AG04449 (cell line): ENCODE measurements around the gene DCAF8.

ENCODE experiments used
- CTCF ChIA-PET: fragments of 350-600 bp; formaldehyde crosslinking; extraction: SDS; loops from one replicate; lab custom pipeline; 2021; ENCODE audit warnings: antibody characterized with exemption; lab: Yijun Ruan, JAX
- POLR2A ChIA-PET: fragments of 400-600, 350-600 bp; formaldehyde crosslinking; extraction: SDS; loops from one replicate; lab custom pipeline; 2020; ENCODE audit warnings: antibody characterized with exemption, inconsistent platforms; lab: Yijun Ruan, JAX
- DNase-seq: peaks from one replicate; pipeline ENCODE4 v3.0.0-alpha.2; 2010; ENCODE audit warnings: low read depth, low spot score
- H3K4me3 ChIP-seq: 2 replicates; pipeline ENCODE4 v1.5.1; 2011; ENCODE audit warnings: low read depth, mild to moderate bottlenecking, control low read depth, low read length
- TF ChIP-seq, protein P1 (sequence below): IDR thresholded peaks from one replicate; pipeline ENCODE4 v1.5.1; 2011; ENCODE audit warnings: mild to moderate bottlenecking, moderate library complexity, low read length, control low read depth, inconsistent platforms; ENCODE audit not compliant: insufficient read depth; ENCODE audit errors: missing control alignments

Gene DCAF8

DNA sequence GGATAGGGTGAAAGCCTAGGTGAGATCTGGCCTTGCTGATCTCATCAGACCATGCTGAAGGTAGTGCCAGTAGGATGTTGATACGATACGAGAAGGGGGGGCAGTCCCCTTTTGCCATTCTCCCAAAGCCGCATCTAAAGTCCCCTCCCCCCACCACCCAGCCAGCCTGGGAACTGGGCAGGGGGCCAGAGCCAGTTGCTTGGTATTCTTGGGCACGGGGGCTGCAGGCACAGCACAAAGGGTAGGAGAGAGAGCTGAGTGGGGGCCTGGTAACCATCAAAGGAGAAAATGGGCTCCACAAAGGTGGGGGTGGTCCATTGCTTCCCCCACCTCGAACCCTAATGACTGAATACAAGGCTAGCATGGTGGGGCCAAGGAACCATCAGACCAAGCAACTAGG is 51.8 kb downstream of the DCAF8 start:
- TF ChIP-seq, protein P1, sequence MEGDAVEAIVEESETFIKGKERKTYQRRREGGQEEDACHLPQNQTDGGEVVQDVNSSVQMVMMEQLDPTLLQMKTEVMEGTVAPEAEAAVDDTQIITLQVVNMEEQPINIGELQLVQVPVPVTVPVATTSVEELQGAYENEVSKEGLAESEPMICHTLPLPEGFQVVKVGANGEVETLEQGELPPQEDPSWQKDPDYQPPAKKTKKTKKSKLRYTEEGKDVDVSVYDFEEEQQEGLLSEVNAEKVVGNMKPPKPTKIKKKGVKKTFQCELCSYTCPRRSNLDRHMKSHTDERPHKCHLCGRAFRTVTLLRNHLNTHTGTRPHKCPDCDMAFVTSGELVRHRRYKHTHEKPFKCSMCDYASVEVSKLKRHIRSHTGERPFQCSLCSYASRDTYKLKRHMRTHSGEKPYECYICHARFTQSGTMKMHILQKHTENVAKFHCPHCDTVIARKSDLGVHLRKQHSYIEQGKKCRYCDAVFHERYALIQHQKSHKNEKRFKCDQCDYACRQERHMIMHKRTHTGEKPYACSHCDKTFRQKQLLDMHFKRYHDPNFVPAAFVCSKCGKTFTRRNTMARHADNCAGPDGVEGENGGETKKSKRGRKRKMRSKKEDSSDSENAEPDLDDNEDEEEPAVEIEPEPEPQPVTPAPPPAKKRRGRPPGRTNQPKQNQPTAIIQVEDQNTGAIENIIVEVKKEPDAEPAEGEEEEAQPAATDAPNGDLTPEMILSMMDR, result no peak
- CTCF ChIA-PET, result interaction anchor here (0.9 to 11.7 kb wide), 7 partner anchors 9 to 125 kb away, joined by 3 to 214 read pairs (median 5); partner anchors contain the start of gene CASQ1
- POLR2A ChIA-PET, result interaction anchor here (7.3 kb wide), 1 partner anchor 9 kb away, joined by 34 read pairs; no protein-coding TSS in a partner anchor
- no peak overlapping the region for H3K4me3 ChIP-seq
- DNase-seq, result no peak

DNA sequence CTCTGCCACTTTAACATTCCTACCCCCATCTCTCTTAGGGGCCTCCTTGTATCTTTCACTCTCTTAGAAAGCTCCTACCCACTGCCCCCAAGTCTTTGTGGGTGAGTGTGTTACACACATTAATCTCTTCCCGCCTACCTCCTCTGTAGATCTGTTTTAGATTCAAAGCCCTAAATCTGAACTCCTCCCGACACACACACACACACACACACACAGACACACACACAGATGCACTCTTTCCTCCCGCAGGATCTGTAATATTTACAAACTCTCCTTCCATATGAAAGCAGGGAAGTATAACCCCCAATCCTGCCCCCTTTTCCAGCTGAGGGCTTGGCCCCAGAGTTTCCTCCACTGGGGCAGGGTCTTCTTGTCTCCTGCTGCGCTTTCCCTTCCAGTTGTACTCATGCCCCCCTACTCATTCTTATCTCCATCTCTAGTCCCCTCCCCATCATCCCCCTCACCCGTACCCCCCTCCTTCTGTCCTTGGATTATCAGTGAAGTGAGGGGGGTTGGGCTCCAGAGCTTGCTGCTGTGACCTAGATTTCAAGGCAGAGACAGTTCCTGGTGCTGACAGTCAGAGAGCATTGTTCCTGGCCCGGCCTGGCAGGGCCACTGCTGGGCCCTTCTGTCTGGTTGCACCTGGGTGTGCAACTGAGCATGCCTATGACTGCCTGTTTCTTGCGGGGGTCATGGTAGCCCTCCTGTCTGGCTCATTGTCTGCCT is 52.9 kb downstream of the DCAF8 start:
- TF ChIP-seq, protein P1, result no peak
- ChIA-PET POLR2A (interaction anchor here (0.6 to 7.3 kb wide), 4 partner anchors 10 to 150 kb away, joined by 3 to 34 read pairs (median 4); no protein-coding TSS in a partner anchor), CTCF (interaction anchor here (1.2 to 11.7 kb wide), 6 partner anchors 11 to 124 kb away, joined by 3 to 214 read pairs (median 34); partner anchors contain the start of gene CASQ1)
- DNase-seq, result no peak
- no peak overlapping the region for H3K4me3 ChIP-seq

DNA sequence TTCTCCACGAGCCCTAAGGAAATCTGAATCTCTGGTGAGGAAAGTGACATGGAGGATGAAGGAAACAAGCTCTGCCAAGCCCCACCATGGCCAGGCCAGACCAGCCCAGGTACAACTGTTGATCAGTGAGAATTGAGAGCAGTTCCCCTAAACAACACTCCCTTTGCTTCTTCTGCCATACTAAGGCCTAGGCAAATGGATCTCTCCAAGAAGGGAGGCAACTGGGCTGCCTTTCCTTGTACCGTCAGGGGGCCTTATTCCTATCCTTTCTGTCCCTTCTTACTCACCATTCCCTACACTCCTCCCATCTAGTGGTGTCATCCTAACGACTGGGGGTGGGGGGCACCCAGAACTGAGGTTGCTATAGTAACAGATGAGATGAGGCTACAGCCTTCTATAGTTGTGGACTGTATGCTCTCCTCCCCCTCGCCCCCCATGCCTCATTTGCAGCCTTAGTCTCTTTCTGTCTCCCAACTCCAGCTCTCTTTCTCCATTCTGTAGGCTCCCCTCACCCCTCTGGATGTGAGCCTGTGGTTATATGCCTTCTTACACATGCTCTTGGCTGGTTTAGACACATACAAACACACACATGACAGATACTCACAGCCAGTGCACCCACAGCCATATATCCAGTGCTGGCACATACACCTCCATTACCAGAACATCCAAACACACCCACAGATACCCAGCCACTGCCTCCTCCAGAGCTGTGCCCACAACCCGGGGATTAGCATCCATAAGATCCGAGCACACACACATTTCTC is 53.6 kb downstream of the DCAF8 start:
- POLR2A ChIA-PET, result interaction anchor here (0.7 to 7.3 kb wide), 3 partner anchors 11 to 149 kb away, joined by 3 to 34 read pairs (median 3); no protein-coding TSS in a partner anchor
- peak overlapping the region; percentile 2 for H3K4me3 ChIP-seq
- DNase-seq, result no peak

DNA sequence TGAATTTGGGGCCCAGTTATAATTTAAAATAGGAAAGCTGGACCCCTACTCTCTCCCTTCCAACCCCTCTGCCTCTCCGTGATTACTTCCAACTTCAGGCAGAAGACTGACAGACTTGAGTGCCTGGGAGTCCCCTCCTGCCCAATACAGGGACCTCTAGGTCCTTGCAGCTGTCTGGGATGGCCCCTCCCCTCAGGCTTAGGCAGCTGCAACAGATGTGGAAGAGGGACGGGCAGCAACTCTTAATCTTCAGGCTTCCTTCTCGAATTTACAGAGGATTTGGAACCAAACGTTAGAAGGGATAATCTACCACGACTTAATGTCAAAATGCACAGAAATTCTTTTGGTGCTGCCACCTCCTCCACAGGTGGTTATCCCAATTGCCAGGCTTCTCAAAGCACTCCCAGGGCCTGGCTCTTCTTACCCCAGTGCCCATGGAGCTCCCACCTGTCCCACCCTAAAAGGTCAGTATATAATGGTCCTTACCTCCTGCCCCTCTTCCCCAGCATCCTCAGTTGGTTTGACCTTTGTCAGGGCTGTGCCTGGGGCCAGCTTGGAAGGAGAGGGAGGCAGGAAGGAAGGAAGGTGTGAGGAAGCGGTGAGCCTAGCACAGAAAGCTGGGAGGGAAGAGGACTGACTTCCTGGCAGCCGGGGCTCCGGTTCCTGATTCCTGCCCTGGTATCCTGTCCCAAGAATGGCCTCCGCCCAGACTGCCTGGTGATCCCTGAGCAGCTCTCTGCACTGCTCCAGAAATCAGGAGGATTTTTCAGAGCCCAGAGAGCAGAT is 54.4 kb downstream of the DCAF8 start:
- peak overlapping the region; percentile 15; the same call in 1 of the 2 replicates for H3K4me3 ChIP-seq
- no peak for DNase-seq
- ChIA-PET CTCF (interaction anchor here (1.2 to 11.7 kb wide), 5 partner anchors 12 to 122 kb away, joined by 3 to 214 read pairs (median 49); partner anchors contain the start of gene CASQ1), POLR2A (interaction anchor here (1.4 to 7.3 kb wide), 2 partner anchors 11 to 53 kb away, joined by 3 to 34 read pairs; no protein-coding TSS in a partner anchor)
- TF ChIP-seq, protein P1, result no peak

More for the DNA sequence above, 53.6 kb downstream of the DCAF8 start:
- TF ChIP-seq, protein P1, result no peak
- CTCF ChIA-PET, result interaction anchor here (1.2 to 11.7 kb wide), 5 partner anchors 12 to 123 kb away, joined by 3 to 214 read pairs (median 49); partner anchors contain the start of gene CASQ1

DNA sequence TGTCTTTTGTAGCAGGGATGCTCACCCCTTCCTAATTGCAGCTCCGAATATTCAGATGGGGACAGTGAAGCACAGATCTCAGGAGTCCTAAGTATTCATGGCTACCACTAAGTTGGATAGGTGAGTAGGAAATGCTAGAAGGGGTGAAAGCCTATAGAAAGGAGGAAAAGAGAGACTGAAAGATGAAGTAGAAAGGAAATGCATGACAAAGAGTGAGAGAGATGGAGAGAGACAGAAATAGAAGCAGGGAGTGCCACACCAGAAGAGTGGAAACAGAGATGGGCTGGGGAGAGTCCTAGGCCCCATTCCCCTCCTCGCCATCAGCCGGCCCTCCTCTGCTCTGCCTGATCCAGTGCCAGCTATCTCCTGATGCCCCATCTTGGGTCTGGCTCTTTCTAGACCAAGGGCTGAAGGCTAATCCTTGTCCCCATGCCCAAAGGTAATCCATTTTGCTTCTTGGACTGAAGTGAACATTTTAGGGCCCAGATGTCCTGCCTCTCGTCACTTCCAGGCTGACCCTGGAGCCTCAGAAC is 55.2 kb downstream of the DCAF8 start:
- peak overlapping the region; percentile 96 for H3K4me3 ChIP-seq
- TF ChIP-seq, protein P1, result no peak
- POLR2A ChIA-PET, result interaction anchor here (1.3 to 7.3 kb wide), 2 partner anchors 12 to 14 kb away, joined by 4 to 34 read pairs; no protein-coding TSS in a partner anchor
- no peak for DNase-seq
- CTCF ChIA-PET, result interaction anchor here (4.4 to 11.7 kb wide), 4 partner anchors 13 to 106 kb away, joined by 17 to 214 read pairs (median 76); partner anchors contain the start of gene CASQ1
